ENCODE data around the gene CPN1.
"Not testable (repeated sequence)": the region's sequence is repeated elsewhere in the genome, so short reads cannot be mapped to it uniquely, and the experiment has no call there.

CPN1 gene

DNA sequence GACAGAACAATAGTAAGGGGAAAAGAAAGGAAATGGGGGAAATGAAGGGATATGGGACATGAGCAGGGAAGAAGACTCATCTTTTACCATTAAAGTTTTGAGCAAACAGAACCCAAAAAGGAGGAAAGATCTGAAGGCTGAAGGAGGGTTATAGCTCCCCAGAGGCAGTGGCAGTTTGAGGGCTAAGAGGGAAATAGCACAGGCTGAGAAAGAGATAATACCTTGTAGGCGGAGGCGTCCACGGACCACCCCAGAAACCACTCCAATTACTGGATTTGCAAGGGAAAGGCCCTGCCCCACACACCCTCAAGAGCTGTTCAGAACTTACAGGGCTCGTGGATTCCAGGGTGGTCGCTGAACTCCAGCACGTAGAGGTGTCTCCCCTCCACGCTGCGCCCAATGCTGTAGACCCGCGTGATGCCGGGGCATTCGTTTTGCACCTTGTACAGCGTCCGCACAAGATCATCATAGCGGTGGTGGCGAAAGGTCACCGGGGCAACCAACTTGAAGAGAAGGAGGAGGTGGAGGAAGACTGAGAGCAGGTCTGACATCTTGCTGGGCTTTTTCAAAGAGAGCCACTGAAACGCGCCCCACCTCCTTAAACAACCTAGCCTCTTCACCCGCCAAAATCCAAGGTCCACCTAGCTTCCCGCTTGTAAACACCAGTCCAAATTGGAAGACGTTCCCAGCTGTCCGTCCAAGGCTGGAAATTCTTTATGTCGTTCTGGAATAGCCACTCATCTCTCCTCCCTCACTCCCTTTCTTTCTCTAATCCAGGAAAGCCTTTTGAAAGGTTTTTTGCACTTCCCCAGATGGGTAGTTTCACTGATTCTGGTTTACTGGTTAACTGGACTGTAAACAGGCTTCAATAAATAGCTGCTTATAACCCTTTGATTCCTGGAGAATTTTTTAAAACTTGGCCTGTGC is at the start of gene CPN1:
CPN1 (minus strand) TSS at position 795 of the 927 bp plus-strand sequence; CDS start at position 551, 244 bp downstream.
- in situ Hi-C loops (cut with MboI; ENCODE audit: low sequenced_read_pairs), result no loop called here

- in situ Hi-C loops (cut with MboI; ENCODE audit: low sequenced_read_pairs), result no loop called here
Observed at GRCh38 chr10:100130831-100131230, 49.2 kb upstream of the CPN1 start.

DNA sequence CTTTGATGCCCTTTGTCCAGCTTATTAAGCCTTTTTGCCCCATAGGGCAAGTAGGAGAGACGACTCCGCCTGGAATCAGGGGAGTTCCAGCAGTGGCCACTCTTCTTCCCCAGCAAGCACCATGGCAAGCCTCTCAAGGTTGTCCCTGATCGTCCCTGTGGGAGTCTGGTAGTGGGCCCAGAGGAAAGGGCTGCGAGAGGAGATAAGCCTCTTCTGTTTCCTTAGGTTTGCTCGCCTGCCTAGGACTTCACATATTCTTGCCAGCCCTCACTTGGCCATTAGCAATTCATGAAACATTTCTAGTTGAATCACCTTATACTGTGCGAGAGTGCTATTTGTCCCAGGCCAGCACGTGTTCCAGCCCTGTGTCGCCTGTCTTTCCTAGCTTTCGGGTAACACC is 47.8 kb upstream of the CPN1 start:
- in situ Hi-C loops (cut with MboI; ENCODE audit: low sequenced_read_pairs), result no loop called here

DNA sequence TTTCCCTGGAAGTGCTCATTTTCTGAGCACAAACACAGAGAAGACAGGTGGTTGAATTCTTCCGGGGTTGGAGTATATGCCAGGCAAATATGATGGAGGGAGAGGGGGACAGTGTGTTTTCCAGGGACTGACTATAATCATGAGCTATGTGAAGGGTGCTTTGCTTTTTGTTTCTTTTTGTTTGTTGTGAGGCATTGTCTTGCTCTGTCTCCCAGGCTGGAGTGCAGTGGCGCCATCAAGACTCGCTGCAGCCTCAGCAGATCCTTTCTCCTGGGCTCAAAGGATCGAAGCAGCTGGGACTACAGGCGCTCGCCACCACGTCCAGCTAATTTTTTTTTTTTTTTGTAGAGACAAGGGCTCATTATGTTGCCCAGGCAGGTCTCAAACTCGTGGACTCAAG is 47.3 kb upstream of the CPN1 start:
- in situ Hi-C loops (cut with MboI; ENCODE audit: low sequenced_read_pairs), result no loop called here

GRCh38 chr10:100125335-100125734 is 43.7 kb upstream of the CPN1 start:
- in situ Hi-C loops (cut with MboI; ENCODE audit: low sequenced_read_pairs), result not testable (repeated sequence)

GRCh38 chr10:100124097-100124496 is 42.4 kb upstream of the CPN1 start:
- in situ Hi-C loops (cut with MboI; ENCODE audit: low sequenced_read_pairs), result no loop called here

- in situ Hi-C loops (cut with MboI; ENCODE audit: low sequenced_read_pairs), result no loop called here
Observed at GRCh38 chr10:100122780-100123179, 41.1 kb upstream of the CPN1 start.

DNA sequence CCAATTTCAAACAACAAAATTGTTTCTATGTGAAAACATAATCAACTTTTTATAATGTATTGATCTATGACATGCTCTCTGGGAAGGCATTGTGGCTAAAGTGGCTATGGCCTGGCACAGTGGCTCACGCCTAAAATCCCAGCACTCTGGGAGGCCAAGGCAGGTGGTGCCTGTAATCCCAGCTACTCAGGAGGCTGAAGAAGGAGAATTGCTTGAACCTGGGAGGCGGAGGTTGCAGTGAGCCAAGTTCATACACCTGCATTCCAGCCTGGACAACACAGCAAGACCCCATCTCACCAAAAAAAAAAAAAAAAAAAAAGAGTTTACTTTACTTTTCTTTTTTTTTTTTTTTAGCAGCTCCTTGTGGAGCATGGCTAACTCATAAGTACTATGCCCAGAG is 38.9 kb upstream of the CPN1 start:
- in situ Hi-C loops (cut with MboI; ENCODE audit: low sequenced_read_pairs), result no loop called here

GRCh38 chr10:100119726-100120125 is 38.1 kb upstream of the CPN1 start:
- in situ Hi-C loops (cut with MboI; ENCODE audit: low sequenced_read_pairs), result no loop called here

DNA sequence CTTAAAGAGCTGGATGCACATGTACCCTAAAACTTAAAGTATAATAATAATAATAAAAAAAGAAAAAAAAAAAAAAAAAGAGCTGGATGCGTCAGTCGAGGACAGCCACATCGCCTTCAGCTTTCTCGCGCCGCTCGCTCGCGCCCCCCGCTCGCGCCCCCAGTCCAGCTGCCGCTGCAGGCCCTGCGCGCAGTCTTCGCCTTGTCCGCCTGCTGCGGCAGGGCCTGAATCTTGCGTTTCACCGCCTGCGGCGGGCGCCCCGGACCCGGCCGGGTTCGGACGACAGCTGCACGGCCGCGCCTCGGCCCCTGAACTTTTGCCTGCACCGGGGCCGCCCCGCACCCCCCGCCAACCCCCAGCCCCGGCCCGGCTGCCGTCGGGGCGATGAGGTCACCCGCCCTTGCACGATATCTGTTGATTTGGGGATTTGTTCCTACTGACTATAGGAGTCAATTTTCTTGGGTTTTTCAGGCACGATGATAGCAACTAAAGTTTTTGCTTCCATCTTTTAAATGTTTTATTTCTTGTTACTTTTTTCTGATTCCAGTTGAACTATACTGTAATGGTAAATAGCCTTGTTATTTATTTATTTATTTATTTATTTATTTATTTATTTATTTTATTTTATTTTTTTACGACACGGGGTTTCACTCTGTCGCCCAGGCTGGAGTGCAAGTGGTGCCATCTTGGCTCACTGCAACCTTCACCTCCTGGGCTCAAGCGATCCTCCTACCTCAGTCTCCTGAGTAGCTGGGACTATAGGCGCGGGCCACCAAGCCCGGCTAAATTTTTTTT is 33.5 kb upstream of the CPN1 start:
- in situ Hi-C loops (cut with MboI; ENCODE audit: low sequenced_read_pairs), result no loop called here

- in situ Hi-C loops (cut with MboI; ENCODE audit: low sequenced_read_pairs), result no loop called here
Observed at GRCh38 chr10:100114460-100114859, 32.8 kb upstream of the CPN1 start.

DNA sequence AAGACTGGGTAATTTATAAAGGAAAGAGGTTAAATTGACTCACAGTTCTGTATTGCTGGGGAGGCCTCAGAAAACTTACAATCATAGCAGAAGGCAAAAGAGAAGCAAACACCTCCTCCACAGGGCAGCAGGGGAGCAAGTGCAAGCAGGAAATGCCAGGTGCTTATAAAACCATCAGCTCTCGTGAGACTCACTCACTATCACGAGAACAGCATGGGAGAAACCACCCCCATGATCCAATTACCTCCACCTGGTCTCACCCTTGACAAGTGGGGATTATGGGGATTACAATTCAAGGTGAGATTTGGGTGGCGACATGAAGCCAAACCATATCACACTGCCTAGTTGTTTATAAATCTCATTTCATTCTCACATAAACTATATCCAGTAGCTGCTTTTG is 28.0 kb upstream of the CPN1 start:
- in situ Hi-C loops (cut with MboI; ENCODE audit: low sequenced_read_pairs), result no loop called here

DNA sequence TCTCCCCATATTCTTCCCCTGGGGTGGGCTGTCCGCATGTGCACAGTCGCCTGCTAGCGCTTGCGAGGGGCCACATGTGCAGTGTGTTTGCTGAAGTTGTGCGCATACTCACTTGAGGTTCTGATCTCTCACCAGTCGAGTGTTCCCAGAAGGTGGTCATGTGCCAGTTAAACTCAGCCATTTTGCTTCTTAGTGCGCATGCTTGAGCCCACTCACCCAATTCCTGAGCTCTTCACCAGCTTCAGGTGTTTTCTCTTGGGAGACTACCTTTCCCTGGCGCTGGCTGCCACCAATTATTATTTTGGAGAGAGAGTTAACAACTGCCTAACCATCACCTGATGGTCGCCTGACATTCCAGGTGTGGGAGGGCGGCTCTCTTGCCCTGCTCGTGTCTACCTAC is 25.2 kb upstream of the CPN1 start:
- in situ Hi-C loops (cut with MboI; ENCODE audit: low sequenced_read_pairs), result no loop called here

GRCh38 chr10:100104300-100104699 is 22.6 kb upstream of the CPN1 start:
- in situ Hi-C loops (cut with MboI; ENCODE audit: low sequenced_read_pairs), result no loop called here

GRCh38 chr10:100103581-100103980 is 21.9 kb upstream of the CPN1 start:
- in situ Hi-C loops (cut with MboI; ENCODE audit: low sequenced_read_pairs), result no loop called here

- in situ Hi-C loops (cut with MboI; ENCODE audit: low sequenced_read_pairs), result no loop called here
Observed at GRCh38 chr10:100101192-100102076, 19.8 kb upstream of the CPN1 start.

- in situ Hi-C loops (cut with MboI; ENCODE audit: low sequenced_read_pairs), result no loop called here
Observed at GRCh38 chr10:100100651-100101184, 19.0 kb upstream of the CPN1 start.

- in situ Hi-C loops (cut with MboI; ENCODE audit: low sequenced_read_pairs), result no loop called here
Observed at GRCh38 chr10:100089241-100089640, 7.6 kb upstream of the CPN1 start.

GRCh38 chr10:100086708-100087107 is 5.0 kb upstream of the CPN1 start:
- in situ Hi-C loops (cut with MboI; ENCODE audit: low sequenced_read_pairs), result not testable (repeated sequence)

GRCh38 chr10:100085596-100085995 is 3.9 kb upstream of the CPN1 start:
- in situ Hi-C loops (cut with MboI; ENCODE audit: low sequenced_read_pairs), result no loop called here

DNA sequence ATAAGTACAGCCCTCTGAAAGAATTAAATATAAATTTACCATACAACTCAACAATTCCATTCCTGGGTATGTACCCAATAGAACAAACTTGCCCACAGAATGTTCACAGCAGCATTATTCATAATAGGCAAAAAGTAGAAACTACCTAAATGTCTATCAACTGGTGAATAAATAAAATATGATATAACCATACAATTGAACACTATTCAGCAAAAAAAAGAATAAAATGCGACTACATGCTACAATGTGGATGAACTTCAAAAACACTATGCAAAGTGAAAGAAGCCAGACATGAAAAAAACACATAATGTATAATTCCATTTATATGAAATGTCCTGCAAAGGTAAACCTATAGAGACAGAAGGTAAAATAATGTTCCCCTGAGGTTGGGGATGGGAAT is 2.0 kb upstream of the CPN1 start:
- in situ Hi-C loops (cut with MboI; ENCODE audit: low sequenced_read_pairs), result no loop called here
